ENCODE measurements around the gene TSPAN14. TPM values are rescaled to one million over a fixed set of nuclear protein-coding genes. Genes with fewer than 3 reads are reported as not detected.

The TSPAN14 gene
- total RNA-seq, 4 donors from 2014 or later, result 17.9 to 50.5 (median 38.4) TPM

GRCh38 chr10:80484243-80484642 is 30.1 kb downstream of the TSPAN14 start:
- Histone ChIP-seq H3K27ac (replicated peaks in 1 of 4) (no peak overlapping the region), H3K4me3 (no peak overlapping the region), H3K9me3 (no peaks in the 10 kb centered on the region), H3K27me3 (no peaks in the 10 kb centered on the region), H3K36me3 (peaks cover 0 to 11% (median 2%) of the 10 kb centered on the region in 4 donors), H3K4me1 (peaks cover 46 to 54% (median 50%) of the 10 kb centered on the region in 4 donors)
- TF ChIP-seq CTCF (IDR thresholded peaks at IDR 0.05), result no peak
- no peak for TF ChIP-seq EP300 (IDR thresholded peaks at IDR 0.05)
- no peak for TF ChIP-seq POLR2AphosphoS5 (IDR thresholded peaks at IDR 0.05)
- TF ChIP-seq POLR2A (IDR thresholded peaks at IDR 0.05; ENCODE audit: low read depth), result no peak
- DNase-seq (ENCODE audit: extremely low spot score), result no peak
- intact Hi-C loops (cut with DNase I), result no loop called here
- 66% methylated on average over 6 of the region's 6 CpGs for WGBS

GRCh38 chr10:80484676-80485075 is 30.6 kb downstream of the TSPAN14 start:
- Histone ChIP-seq H3K27me3 (no peaks in the 10 kb centered on the region), H3K4me1 (peaks cover 46 to 54% (median 52%) of the 10 kb centered on the region in 4 donors), H3K36me3 (peaks cover 0 to 15% (median 6%) of the 10 kb centered on the region in 4 donors), H3K4me3 (no peak overlapping the region), H3K9me3 (no peaks in the 10 kb centered on the region), H3K27ac (replicated peaks in 1 of 4) (no peak overlapping the region)
- no peak for DNase-seq (ENCODE audit: extremely low spot score)
- TF ChIP-seq POLR2AphosphoS5 (IDR thresholded peaks at IDR 0.05) (no peak), CTCF (IDR thresholded peaks at IDR 0.05) (no peak), EP300 (IDR thresholded peaks at IDR 0.05) (no peak), POLR2A (IDR thresholded peaks at IDR 0.05; ENCODE audit: low read depth) (no peak)
- intact Hi-C loops (cut with DNase I), result no loop called here

GRCh38 chr10:80485076-80485945 is 31.2 kb downstream of the TSPAN14 start:
- WGBS, result 82% methylated on average over 10 of the region's 10 CpGs
- Histone ChIP-seq H3K9me3 (no peaks in the 10 kb centered on the region), H3K27ac (replicated peaks in 1 of 4) (no peak overlapping the region), H3K4me1 (peaks cover 46 to 54% (median 53%) of the 10 kb centered on the region in 4 donors), H3K36me3 (peaks cover 0 to 22% (median 11%) of the 10 kb centered on the region in 4 donors), H3K27me3 (no peaks in the 10 kb centered on the region), H3K4me3 (no peak overlapping the region)
- TF ChIP-seq EP300 (IDR thresholded peaks at IDR 0.05) (no peak), POLR2AphosphoS5 (IDR thresholded peaks at IDR 0.05) (no peak), POLR2A (IDR thresholded peaks at IDR 0.05; ENCODE audit: low read depth) (no peak), CTCF (IDR thresholded peaks at IDR 0.05) (no peak)
- intact Hi-C loops (cut with DNase I), result no loop called here
- DNase-seq (ENCODE audit: extremely low spot score), result no peak

GRCh38 chr10:80485946-80486764 is 32.0 kb downstream of the TSPAN14 start:
- Histone ChIP-seq H3K27me3 (no peaks in the 10 kb centered on the region), H3K4me3 (peak overlapping the region in 1 of 4 donors; percentile 10), H3K27ac (replicated peaks in 1 of 4) (peak overlapping the region in 1 of 4 donors; percentile 21), H3K4me1 (peaks cover 47 to 60% (median 59%) of the 10 kb centered on the region in 4 donors), H3K36me3 (peaks cover 0 to 30% (median 16%) of the 10 kb centered on the region in 4 donors), H3K9me3 (no peaks in the 10 kb centered on the region)
- intact Hi-C loops (cut with DNase I), result no loop called here
- no peak for TF ChIP-seq EP300 (IDR thresholded peaks at IDR 0.05)
- TF ChIP-seq POLR2AphosphoS5 (IDR thresholded peaks at IDR 0.05), result no peak
- TF ChIP-seq POLR2A (IDR thresholded peaks at IDR 0.05; ENCODE audit: low read depth), result no peak
- no peak for TF ChIP-seq CTCF (IDR thresholded peaks at IDR 0.05)
- no peak for DNase-seq (ENCODE audit: extremely low spot score)
- 79% methylated on average over 17 of the region's 17 CpGs for WGBS

Data from esophagus muscularis mucosa (tissue), 4 donors.